ENCODE measurements around the gene SCAMP5.

- TF ChIP-seq, protein P1, sequence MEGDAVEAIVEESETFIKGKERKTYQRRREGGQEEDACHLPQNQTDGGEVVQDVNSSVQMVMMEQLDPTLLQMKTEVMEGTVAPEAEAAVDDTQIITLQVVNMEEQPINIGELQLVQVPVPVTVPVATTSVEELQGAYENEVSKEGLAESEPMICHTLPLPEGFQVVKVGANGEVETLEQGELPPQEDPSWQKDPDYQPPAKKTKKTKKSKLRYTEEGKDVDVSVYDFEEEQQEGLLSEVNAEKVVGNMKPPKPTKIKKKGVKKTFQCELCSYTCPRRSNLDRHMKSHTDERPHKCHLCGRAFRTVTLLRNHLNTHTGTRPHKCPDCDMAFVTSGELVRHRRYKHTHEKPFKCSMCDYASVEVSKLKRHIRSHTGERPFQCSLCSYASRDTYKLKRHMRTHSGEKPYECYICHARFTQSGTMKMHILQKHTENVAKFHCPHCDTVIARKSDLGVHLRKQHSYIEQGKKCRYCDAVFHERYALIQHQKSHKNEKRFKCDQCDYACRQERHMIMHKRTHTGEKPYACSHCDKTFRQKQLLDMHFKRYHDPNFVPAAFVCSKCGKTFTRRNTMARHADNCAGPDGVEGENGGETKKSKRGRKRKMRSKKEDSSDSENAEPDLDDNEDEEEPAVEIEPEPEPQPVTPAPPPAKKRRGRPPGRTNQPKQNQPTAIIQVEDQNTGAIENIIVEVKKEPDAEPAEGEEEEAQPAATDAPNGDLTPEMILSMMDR (IDR thresholded peaks at IDR 0.05), result no peak
- TF ChIP-seq EZH2phosphoT487 (IDR thresholded peaks at IDR 0.05), result no peak
These were observed 13.4 kb downstream of the SCAMP5 start for GRCh38 chr15:75008629-75009326.
